ENCODE results near the gene NCCRP1.
"Not testable (repeated sequence)": the region's sequence is repeated elsewhere in the genome, so short reads cannot be mapped to it uniquely, and the experiment has no call there.

Gene NCCRP1

DNA sequence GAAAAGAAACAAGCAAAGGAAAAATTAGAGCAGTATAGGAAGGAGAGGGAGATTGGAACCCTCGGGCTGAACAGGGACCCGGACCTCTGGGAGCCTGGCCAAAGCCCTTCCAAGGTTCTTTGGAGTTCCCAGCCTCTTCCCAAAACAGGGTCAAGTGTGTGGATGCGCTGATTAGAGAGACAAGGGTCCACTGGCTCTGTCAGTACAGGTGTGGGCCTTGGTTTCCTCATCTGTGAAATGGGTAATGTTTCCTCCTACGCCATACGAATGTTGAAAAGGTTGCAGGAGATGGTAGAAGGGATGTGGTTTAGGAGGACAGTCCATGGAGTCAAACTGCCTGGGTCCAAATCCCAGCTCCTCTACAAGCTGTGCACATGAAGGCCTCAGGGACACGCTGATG is 9.4 kb downstream of the NCCRP1 start:
- Histone ChIP-seq H3K27me3 (ENCODE audit: control insufficient read depth in 2 of 2, insufficient read depth in 2 of 2, low read length in 2 of 2) (peaks cover 17 to 28% of the 10 kb centered on the region in 2 donors), H3K36me3 (ENCODE audit: control insufficient read depth in 2 of 2, insufficient read depth in 2 of 2, low read length in 2 of 2) (no peaks in the 10 kb centered on the region), H3K4me3 (ENCODE audit: low read length in 2 of 2) (no peak overlapping the region)

DNA sequence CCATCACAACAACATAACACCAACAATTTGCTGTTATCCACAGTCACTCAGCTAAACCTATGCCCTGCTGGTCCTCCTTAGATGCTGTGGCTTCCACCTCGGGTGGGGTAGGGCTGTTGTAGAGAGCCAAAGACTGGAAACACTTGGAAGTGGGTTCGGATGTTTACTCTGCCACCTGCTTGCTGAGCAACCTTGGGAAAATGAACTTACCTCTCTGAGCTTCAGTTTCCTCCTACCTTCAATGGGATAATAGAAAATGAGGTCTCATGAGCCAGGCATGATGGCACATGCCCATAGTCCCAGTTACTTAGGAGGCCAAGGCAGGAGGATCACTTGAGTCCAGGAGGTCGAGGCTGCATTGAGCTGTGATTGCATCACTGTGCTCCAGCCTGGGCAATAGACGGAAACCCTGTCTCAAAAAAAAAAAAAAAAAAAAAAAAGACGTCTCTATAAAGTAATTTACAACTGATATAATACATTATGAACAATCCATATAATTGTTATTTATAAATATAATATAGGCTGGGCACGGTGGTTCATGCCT is 10.6 kb downstream of the NCCRP1 start:
- Histone ChIP-seq H3K9ac (ENCODE audit: low read depth in 1 of 2, low read length in 2 of 2) (no peak overlapping the region), H3K36me3 (ENCODE audit: control insufficient read depth in 2 of 2, insufficient read depth in 2 of 2, low read length in 2 of 2) (no peaks in the 10 kb centered on the region), H3K4me3 (ENCODE audit: low read length in 2 of 2) (no peak overlapping the region), H3K9me3 (ENCODE audit: control insufficient read depth in 2 of 2, low read length in 2 of 2) (no peaks in the 10 kb centered on the region), H3K27ac (ENCODE audit: low read depth in 2 of 2, low read length in 2 of 2) (no peak overlapping the region), H3K4me1 (ENCODE audit: control insufficient read depth in 2 of 2, insufficient read depth in 2 of 2, low read length in 2 of 2) (no peaks in the 10 kb centered on the region), H3K27me3 (ENCODE audit: control insufficient read depth in 2 of 2, insufficient read depth in 2 of 2, low read length in 2 of 2) (peaks cover 14 to 22% of the 10 kb centered on the region in 2 donors)

More for the DNA sequence above, 9.4 kb downstream of the NCCRP1 start:
- Histone ChIP-seq H3K4me1 (ENCODE audit: control insufficient read depth in 2 of 2, insufficient read depth in 2 of 2, low read length in 2 of 2) (no peaks in the 10 kb centered on the region), H3K27ac (ENCODE audit: low read depth in 2 of 2, low read length in 2 of 2) (no peak overlapping the region), H3K9me3 (ENCODE audit: control insufficient read depth in 2 of 2, low read length in 2 of 2) (no peaks in the 10 kb centered on the region), H3K9ac (ENCODE audit: low read depth in 1 of 2, low read length in 2 of 2) (no peak overlapping the region)

DNA sequence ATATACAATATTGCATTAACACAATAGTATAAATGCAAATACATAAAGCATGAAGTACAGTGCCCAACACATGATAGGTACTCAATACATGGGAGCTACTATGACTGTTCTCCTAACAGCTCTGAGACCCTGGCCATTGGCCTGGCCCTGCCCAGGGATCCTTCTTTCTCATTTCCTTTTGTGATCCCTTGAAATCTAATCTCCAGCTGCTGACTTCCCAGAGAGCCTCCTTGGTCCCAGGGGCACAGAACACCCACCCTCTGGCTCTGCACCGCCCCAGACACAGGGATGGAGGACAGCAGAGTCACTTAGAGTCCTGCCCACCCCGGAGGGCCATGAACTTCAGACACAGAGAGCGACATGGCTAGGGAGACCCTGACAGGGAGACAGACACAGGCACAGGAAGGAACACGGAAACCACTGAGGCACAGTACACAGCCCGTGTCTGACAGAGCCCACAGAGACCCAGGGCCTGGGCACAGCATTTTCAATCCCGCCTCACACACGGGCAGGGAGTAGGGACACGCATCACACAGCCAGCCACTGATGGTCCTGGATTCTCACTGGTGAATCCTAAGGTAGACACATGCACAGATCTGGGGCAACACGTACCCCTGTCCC is 11.5 kb downstream of the NCCRP1 start:
- peaks cover 10 to 14% of the 10 kb centered on the region in 2 donors for H3K27me3 ChIP-seq (ENCODE audit: control insufficient read depth in 2 of 2, insufficient read depth in 2 of 2, low read length in 2 of 2)
- no peaks in the 10 kb centered on the region for H3K36me3 ChIP-seq (ENCODE audit: control insufficient read depth in 2 of 2, insufficient read depth in 2 of 2, low read length in 2 of 2)
- no peaks in the 10 kb centered on the region for H3K9me3 ChIP-seq (ENCODE audit: control insufficient read depth in 2 of 2, low read length in 2 of 2)
- no peaks in the 10 kb centered on the region for H3K4me1 ChIP-seq (ENCODE audit: control insufficient read depth in 2 of 2, insufficient read depth in 2 of 2, low read length in 2 of 2)
- H3K27ac ChIP-seq (ENCODE audit: low read depth in 2 of 2, low read length in 2 of 2), result no peak overlapping the region
- H3K4me3 ChIP-seq (ENCODE audit: low read length in 2 of 2), result no peak overlapping the region
- H3K9ac ChIP-seq (ENCODE audit: low read depth in 1 of 2, low read length in 2 of 2), result no peak overlapping the region

DNA sequence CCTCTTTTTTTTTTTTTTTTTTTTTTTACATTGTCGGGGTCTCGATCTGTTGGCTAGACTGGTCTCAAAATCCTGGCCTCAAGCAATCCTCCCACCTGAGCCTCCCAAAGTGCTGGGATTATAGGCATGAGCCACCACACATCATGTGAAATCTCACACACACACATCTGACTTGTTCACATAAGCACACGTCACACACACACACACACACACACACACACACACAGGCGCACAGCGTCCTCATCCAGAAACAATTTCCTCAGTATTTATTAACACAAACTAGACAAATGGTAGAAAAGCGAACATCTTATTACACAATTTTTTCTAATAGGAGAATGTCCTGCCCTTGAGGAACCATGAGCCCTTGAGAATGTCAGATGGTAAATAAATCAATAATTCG is 12.4 kb downstream of the NCCRP1 start:
- no peaks in the 10 kb centered on the region for H3K36me3 ChIP-seq (ENCODE audit: control insufficient read depth in 2 of 2, insufficient read depth in 2 of 2, low read length in 2 of 2)
- H3K4me3 ChIP-seq (ENCODE audit: low read length in 2 of 2), result no peak overlapping the region
- peaks cover 5 to 7% of the 10 kb centered on the region in 2 donors for H3K27me3 ChIP-seq (ENCODE audit: control insufficient read depth in 2 of 2, insufficient read depth in 2 of 2, low read length in 2 of 2)
- no peaks in the 10 kb centered on the region for H3K4me1 ChIP-seq (ENCODE audit: control insufficient read depth in 2 of 2, insufficient read depth in 2 of 2, low read length in 2 of 2)
- no peak overlapping the region for H3K9ac ChIP-seq (ENCODE audit: low read depth in 1 of 2, low read length in 2 of 2)
- H3K9me3 ChIP-seq (ENCODE audit: control insufficient read depth in 2 of 2, low read length in 2 of 2), result no peaks in the 10 kb centered on the region
- no peak overlapping the region for H3K27ac ChIP-seq (ENCODE audit: low read depth in 2 of 2, low read length in 2 of 2)

DNA sequence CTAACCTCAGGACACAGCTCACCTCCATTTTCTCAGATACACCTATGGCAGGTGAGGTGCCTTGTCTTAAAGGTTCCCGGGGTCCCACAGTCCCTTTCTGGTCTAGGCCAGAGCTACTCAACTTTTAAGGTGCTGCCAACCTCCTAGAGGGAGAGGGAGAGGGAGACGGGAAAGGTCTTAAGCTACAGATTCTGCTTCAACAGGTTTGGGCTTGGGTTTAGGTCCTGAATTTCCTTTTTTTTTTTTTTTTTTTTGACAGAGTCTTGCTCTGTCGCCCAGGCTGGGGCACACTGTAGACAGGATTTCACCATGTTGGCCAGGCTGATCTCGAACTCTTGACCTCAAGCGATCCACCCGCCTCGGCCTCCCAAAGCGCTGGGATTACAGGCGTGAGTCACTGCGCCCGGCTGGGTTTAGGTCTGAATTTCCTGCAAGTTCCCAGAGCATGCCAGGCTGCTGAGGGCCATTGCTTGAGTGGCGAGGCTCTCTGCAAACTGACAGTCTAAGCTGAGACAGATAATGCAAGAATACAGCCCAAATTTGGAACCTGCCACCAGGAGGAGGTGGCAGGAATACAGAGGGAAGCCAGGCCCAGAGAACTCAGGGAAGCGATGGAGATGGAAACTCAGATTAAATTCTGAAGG is 15.1 kb downstream of the NCCRP1 start:
- H3K27ac ChIP-seq (ENCODE audit: low read depth in 2 of 2, low read length in 2 of 2), result no peak overlapping the region
- H3K4me3 ChIP-seq (ENCODE audit: low read length in 2 of 2), result no peak overlapping the region
- H3K9ac ChIP-seq (ENCODE audit: low read depth in 1 of 2, low read length in 2 of 2), result no peak overlapping the region
- H3K36me3 ChIP-seq (ENCODE audit: control insufficient read depth in 2 of 2, insufficient read depth in 2 of 2, low read length in 2 of 2), result no peaks in the 10 kb centered on the region
- no peaks in the 10 kb centered on the region for H3K27me3 ChIP-seq (ENCODE audit: control insufficient read depth in 2 of 2, insufficient read depth in 2 of 2, low read length in 2 of 2)
- no peaks in the 10 kb centered on the region for H3K4me1 ChIP-seq (ENCODE audit: control insufficient read depth in 2 of 2, insufficient read depth in 2 of 2, low read length in 2 of 2)
- no peaks in the 10 kb centered on the region for H3K9me3 ChIP-seq (ENCODE audit: control insufficient read depth in 2 of 2, low read length in 2 of 2)

DNA sequence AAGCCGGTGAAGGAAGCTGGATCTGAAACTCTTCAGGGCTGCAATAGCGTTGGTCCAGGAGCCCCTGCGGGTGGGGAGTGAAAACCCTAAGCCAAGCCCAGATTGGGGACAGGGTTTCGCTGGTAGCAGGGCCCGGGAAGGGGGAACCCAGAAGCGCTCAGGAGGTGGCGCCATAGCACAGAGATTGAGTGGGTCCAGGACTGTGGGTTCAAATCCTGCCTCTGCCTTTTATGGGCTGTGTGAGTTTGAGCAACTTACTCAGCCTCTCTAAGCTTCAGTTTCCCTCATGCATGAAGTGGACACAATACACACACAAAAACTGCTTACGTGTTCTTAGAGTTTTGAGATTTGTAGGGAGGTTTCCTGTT is 15.6 kb downstream of the NCCRP1 start:
- no peak overlapping the region for H3K9ac ChIP-seq (ENCODE audit: low read depth in 1 of 2, low read length in 2 of 2)
- no peaks in the 10 kb centered on the region for H3K36me3 ChIP-seq (ENCODE audit: control insufficient read depth in 2 of 2, insufficient read depth in 2 of 2, low read length in 2 of 2)
- no peaks in the 10 kb centered on the region for H3K27me3 ChIP-seq (ENCODE audit: control insufficient read depth in 2 of 2, insufficient read depth in 2 of 2, low read length in 2 of 2)
- H3K4me1 ChIP-seq (ENCODE audit: control insufficient read depth in 2 of 2, insufficient read depth in 2 of 2, low read length in 2 of 2), result no peaks in the 10 kb centered on the region
- H3K9me3 ChIP-seq (ENCODE audit: control insufficient read depth in 2 of 2, low read length in 2 of 2), result no peaks in the 10 kb centered on the region
- H3K4me3 ChIP-seq (ENCODE audit: low read length in 2 of 2), result no peak overlapping the region
- H3K27ac ChIP-seq (ENCODE audit: low read depth in 2 of 2, low read length in 2 of 2), result no peak overlapping the region

DNA sequence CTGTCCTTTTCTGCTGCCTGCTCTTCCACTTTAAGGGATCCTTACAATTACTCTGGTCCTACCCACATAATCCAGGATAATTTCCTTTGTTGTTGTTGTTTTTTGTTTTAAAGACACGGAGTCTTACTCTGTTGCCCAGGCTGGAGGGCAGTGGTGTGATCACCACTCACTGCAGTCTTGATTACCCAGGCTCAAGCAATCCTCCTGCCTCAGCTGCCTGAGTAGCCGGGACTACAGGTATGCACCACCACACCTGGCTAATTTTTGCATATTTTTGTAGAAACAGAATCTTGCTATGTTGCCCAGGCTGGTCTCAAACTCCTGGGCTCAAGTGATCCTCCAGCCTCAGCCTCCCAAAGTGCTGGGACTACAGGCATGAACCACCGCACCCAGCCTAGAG is 18.6 kb downstream of the NCCRP1 start:
- H3K9ac ChIP-seq (ENCODE audit: low read depth in 1 of 2, low read length in 2 of 2); H3K4me1 ChIP-seq (ENCODE audit: control insufficient read depth in 2 of 2, insufficient read depth in 2 of 2, low read length in 2 of 2); H3K4me3 ChIP-seq (ENCODE audit: low read length in 2 of 2); H3K36me3 ChIP-seq (ENCODE audit: control insufficient read depth in 2 of 2, insufficient read depth in 2 of 2, low read length in 2 of 2); H3K9me3 ChIP-seq (ENCODE audit: control insufficient read depth in 2 of 2, low read length in 2 of 2); H3K27ac ChIP-seq (ENCODE audit: low read depth in 2 of 2, low read length in 2 of 2); H3K27me3 ChIP-seq (ENCODE audit: control insufficient read depth in 2 of 2, insufficient read depth in 2 of 2, low read length in 2 of 2): not testable (repeated sequence)

DNA sequence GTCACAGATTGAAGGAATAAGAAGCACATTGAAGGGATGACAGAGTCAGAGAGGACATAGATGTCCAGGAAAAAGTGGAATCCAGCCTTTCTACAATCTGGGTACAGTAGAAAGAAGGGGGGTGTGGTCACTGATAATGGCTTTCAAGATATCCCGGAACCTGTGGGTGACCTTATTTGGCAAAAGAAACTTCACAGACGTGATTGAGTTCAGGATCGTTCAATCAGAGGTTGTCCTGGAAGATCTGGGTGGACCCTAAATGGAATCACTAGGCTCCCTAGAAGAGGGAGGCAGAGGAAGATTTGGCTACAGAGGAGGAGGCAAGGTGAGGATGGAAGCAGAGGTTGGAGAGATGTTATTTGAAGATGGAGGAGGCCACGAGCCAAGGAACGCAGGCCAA is 20.3 kb downstream of the NCCRP1 start:
- no peak overlapping the region for H3K27ac ChIP-seq (ENCODE audit: low read depth in 2 of 2, low read length in 2 of 2)
- H3K9me3 ChIP-seq (ENCODE audit: control insufficient read depth in 2 of 2, low read length in 2 of 2), result no peaks in the 10 kb centered on the region
- no peaks in the 10 kb centered on the region for H3K27me3 ChIP-seq (ENCODE audit: control insufficient read depth in 2 of 2, insufficient read depth in 2 of 2, low read length in 2 of 2)
- H3K36me3 ChIP-seq (ENCODE audit: control insufficient read depth in 2 of 2, insufficient read depth in 2 of 2, low read length in 2 of 2), result no peaks in the 10 kb centered on the region
- no peak overlapping the region for H3K9ac ChIP-seq (ENCODE audit: low read depth in 1 of 2, low read length in 2 of 2)
- H3K4me1 ChIP-seq (ENCODE audit: control insufficient read depth in 2 of 2, insufficient read depth in 2 of 2, low read length in 2 of 2), result no peaks in the 10 kb centered on the region
- H3K4me3 ChIP-seq (ENCODE audit: low read length in 2 of 2), result no peak overlapping the region

DNA sequence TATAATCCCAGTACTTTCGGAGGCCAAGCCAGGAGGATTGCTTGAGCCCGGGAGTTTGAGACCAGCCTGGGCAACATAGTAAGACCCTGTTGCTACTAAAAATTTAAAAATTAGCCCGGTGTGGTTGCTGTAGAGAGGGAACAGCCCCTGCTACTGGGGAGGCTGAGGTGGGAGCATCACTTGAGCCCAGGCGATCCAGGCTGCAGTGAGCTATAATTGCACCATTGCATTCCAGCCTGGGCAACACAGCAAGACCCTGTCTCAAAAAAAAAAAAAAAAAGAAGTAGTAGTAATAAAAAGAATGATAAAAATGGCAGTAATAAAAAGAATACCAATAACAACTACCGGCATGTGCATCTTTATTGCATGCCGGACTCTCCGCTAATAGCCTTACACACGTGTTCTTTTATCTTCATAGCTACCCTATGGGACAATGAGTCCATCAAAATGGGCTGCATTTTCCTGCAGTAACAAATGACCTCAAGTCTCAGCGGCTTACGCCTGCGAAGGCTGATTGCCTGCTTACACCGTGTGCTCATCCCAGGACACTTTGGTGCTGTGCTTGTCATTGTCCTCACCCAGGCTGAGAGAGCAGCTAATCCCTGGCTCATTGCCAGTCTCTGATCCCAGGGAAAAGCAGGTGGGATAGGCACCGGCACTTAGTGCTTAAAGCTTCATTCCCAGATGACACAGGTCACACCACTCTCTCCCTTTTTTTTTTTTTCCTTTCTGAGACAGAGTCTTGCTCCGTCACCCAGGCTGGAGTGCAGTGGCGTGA is 21.7 kb downstream of the NCCRP1 start:
- H3K27me3 ChIP-seq (ENCODE audit: control insufficient read depth in 2 of 2, insufficient read depth in 2 of 2, low read length in 2 of 2), result no peaks in the 10 kb centered on the region
- no peaks in the 10 kb centered on the region for H3K4me1 ChIP-seq (ENCODE audit: control insufficient read depth in 2 of 2, insufficient read depth in 2 of 2, low read length in 2 of 2)
- H3K36me3 ChIP-seq (ENCODE audit: control insufficient read depth in 2 of 2, insufficient read depth in 2 of 2, low read length in 2 of 2), result no peaks in the 10 kb centered on the region
- no peak overlapping the region for H3K4me3 ChIP-seq (ENCODE audit: low read length in 2 of 2)
- no peaks in the 10 kb centered on the region for H3K9me3 ChIP-seq (ENCODE audit: control insufficient read depth in 2 of 2, low read length in 2 of 2)
- H3K9ac ChIP-seq (ENCODE audit: low read depth in 1 of 2, low read length in 2 of 2), result no peak overlapping the region
- no peak overlapping the region for H3K27ac ChIP-seq (ENCODE audit: low read depth in 2 of 2, low read length in 2 of 2)

DNA sequence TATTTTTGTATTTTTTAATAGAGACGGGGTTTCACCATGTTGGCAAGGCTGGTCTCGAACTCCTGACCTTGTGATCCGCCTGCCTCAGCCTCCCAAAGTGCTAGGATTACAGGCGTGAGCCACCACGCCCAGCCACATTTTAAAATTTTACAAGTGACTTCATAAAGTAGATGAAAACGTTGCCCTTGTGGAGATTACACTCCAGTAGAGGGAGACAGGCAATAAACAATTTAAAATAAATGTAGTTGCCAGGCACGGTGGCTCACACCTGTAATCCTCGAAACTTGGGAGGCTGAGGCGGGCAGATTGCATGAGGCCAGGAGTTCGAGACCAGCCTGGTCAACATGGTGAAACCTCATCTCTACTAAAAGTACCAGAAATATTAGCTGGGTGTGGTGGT is 22.3 kb downstream of the NCCRP1 start:
- not testable (repeated sequence) for H3K36me3 ChIP-seq (ENCODE audit: control insufficient read depth in 2 of 2, insufficient read depth in 2 of 2, low read length in 2 of 2); H3K4me3 ChIP-seq (ENCODE audit: low read length in 2 of 2); H3K9ac ChIP-seq (ENCODE audit: low read depth in 1 of 2, low read length in 2 of 2); H3K9me3 ChIP-seq (ENCODE audit: control insufficient read depth in 2 of 2, low read length in 2 of 2); H3K27me3 ChIP-seq (ENCODE audit: control insufficient read depth in 2 of 2, insufficient read depth in 2 of 2, low read length in 2 of 2); H3K4me1 ChIP-seq (ENCODE audit: control insufficient read depth in 2 of 2, insufficient read depth in 2 of 2, low read length in 2 of 2); H3K27ac ChIP-seq (ENCODE audit: low read depth in 2 of 2, low read length in 2 of 2)

Data from mucosa of rectum (tissue), 2 donors.